HEK293 (cell line): ENCODE data around the gene NXF3.
A peak's percentile ranks its signal among the peaks of the same experiment; 100 is the strongest.
"Not testable (repeated sequence)": the region's sequence is repeated elsewhere in the genome, so short reads cannot be mapped to it uniquely, and the experiment has no call there.

Experiments
- CTCF ChIA-PET: fragments of 350-600 bp; formaldehyde crosslinking; extraction: SDS; loops from one replicate; lab custom pipeline; 2021; ENCODE audit warnings: antibody characterized with exemption; lab: Yijun Ruan, JAX
- POLR2A ChIA-PET: fragments of 300-600 bp; formaldehyde crosslinking; extraction: SDS; loops from one replicate; lab custom pipeline; 2020; ENCODE audit warnings: antibody characterized with exemption, inconsistent platforms; lab: Yijun Ruan, JAX
- H3K27ac ChIP-seq: fragments of 200-500 bp; sonication (Bioruptor generic); 2 replicates; pipeline ENCODE4 v1.5.1; 2014; ENCODE audit warnings: low read depth, low read length, control low read depth, inconsistent platforms; ENCODE audit errors: extremely low read depth
- H3K36me3 ChIP-seq, 2 experiments: fragments of 200-500 bp in 1 of 2; sonication (Bioruptor generic) in 1 of 2; 1 replicate in 1 of 2; 2 replicates in 1 of 2; pipeline ENCODE4 v1.5.1; 2014 to 2017; ENCODE audit warnings: inconsistent platforms in 2 of 2, low read length in 2 of 2; ENCODE audit not compliant: control insufficient read depth in 2 of 2, insufficient read depth in 1 of 2
- H3K4me1 ChIP-seq: fragments of 200-500 bp; sonication (Bioruptor generic); 2 replicates; pipeline ENCODE4 v1.5.1; 2014; ENCODE audit warnings: mild to moderate bottlenecking, low read length, inconsistent platforms; ENCODE audit not compliant: control insufficient read depth, insufficient read depth
- H3K4me3 ChIP-seq: 2 replicates; pipeline ENCODE4 v1.5.1; 2011; ENCODE audit warnings: low read depth, mild to moderate bottlenecking, control low read depth, low read length, moderate library complexity
- H3K9me3 ChIP-seq: fragments of 200-500 bp; sonication (Bioruptor generic); 2 replicates; pipeline ENCODE4 v1.5.1; 2014; ENCODE audit warnings: low read depth, low read length, inconsistent platforms; ENCODE audit not compliant: control insufficient read depth, insufficient read depth
- GLIS1 ChIP-seq: fragments of 450-650 bp; formaldehyde crosslinking; IDR thresholded peaks from 2 replicates; pipeline ENCODE4 v1.5.1; 2016; ENCODE audit warnings: missing biosample characterization, missing genetic modification characterization
- ZBTB8A ChIP-seq: fragments of 450-650 bp; formaldehyde crosslinking; IDR thresholded peaks from 2 replicates; pipeline ENCODE4 v1.5.1; 2016; ENCODE audit warnings: missing biosample characterization, missing genetic modification characterization
- ZNF146 ChIP-seq: fragments of 450-650 bp; formaldehyde crosslinking; IDR thresholded peaks from 2 replicates; pipeline ENCODE4 v1.5.1; 2016; ENCODE audit warnings: missing biosample characterization, missing genetic modification characterization
- ZNF19 ChIP-seq: fragments of 450-650 bp; formaldehyde crosslinking; IDR thresholded peaks from 2 replicates; pipeline ENCODE4; 2016; ENCODE audit warnings: missing biosample characterization, missing genetic modification characterization, low read depth
- ZNF837 ChIP-seq: fragments of 450-650 bp; formaldehyde crosslinking; IDR thresholded peaks from 2 replicates; pipeline ENCODE4 v1.5.1; 2016; ENCODE audit warnings: missing biosample characterization, missing genetic modification characterization

The NXF3 gene

DNA sequence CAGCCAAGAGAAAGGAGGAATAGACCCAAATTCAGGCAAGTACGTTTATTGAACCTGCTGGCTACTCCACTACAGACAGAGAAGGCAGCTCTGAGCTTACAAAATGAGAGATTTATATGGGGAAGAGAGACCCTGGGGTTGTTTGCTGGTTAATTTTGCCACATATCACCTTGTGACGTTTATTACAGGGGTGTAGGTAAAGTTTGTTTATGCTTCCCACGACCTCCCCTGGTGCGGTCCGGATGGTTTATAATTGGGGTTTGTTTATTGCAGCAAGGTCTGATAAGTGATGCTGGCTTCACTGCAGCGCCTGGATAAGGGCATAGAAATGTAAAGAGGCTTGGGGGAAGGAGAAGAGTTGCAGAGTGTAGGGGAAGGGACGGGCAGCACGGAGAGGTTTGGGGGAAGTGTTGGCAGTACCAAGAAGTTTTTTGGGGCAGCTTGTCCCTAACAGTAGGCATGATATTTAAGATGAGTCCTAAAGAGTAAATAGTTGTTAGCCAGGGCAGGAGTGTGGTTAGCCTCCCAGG lies 41.6 kb downstream of the NXF3 start:
- ChIA-PET POLR2A (no interaction called here), CTCF (no interaction called here)
- Histone ChIP-seq H3K4me1 (no peaks in the 10 kb centered on the region), H3K9me3 (no peaks in the 10 kb centered on the region; the same call in none of the 2 replicates), H3K36me3 (no peaks in the 10 kb centered on the region), H3K4me3 (no peak overlapping the region), H3K27ac (no peak overlapping the region)
- TF ChIP-seq ZBTB8A (tag by site-specific recombination), result peak; percentile 80
- no peak for TF ChIP-seq ZNF19
- peak; percentile 82 for TF ChIP-seq GLIS1 (tag by site-specific recombination)
- no peak for TF ChIP-seq ZNF837 (tag by site-specific recombination)
- TF ChIP-seq, all 188 proteins: peak for 2

DNA sequence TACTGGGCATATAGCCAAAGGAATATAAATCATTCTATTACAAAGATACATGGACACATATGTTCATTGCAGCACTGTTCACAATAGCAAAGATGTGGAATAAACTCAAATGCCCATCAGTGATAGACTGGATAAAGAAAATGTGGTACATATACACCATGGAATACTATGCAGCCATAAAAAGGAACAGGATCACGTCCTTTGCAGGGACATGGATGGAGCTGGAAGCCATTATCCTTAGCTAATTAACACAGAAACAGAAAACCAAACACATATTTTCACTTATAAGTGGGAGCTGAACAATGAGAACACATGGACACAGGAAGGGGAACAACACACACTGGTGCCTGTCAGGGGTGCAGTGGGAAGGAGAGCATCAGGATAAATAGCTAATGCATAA lies 59.6 kb downstream of the NXF3 start:
- peak; percentile 83 for TF ChIP-seq ZNF146 (tag by site-specific recombination)
- H3K4me1 ChIP-seq, POLR2A ChIA-PET, H3K27ac ChIP-seq, H3K36me3 ChIP-seq, H3K4me3 ChIP-seq, H3K9me3 ChIP-seq: not testable (repeated sequence)
- CTCF ChIA-PET, result interaction anchor here (1.5 kb wide), 1 partner anchor 134 kb away, joined by 3 read pairs; no protein-coding TSS in a partner anchor
